C4-2B (cell line): ENCODE data around the gene BBC3.

ENCODE experiments used
- H3K27ac ChIP-seq: fragments of 450-650 bp; 2 replicates; pipeline ENCODE4 v1.5.1; 2017
- ZFX ChIP-seq: fragments of 450-650 bp; IDR thresholded peaks from 2 replicates; pipeline ENCODE4 v1.6.1; 2017
- TF ChIP-seq, protein P1 (sequence below): fragments of 450-650 bp; conservative IDR thresholded peaks from 2 replicates; pipeline ENCODE4 v1.5.1; 2017; ENCODE audit warnings: mild to moderate bottlenecking

Gene BBC3

DNA sequence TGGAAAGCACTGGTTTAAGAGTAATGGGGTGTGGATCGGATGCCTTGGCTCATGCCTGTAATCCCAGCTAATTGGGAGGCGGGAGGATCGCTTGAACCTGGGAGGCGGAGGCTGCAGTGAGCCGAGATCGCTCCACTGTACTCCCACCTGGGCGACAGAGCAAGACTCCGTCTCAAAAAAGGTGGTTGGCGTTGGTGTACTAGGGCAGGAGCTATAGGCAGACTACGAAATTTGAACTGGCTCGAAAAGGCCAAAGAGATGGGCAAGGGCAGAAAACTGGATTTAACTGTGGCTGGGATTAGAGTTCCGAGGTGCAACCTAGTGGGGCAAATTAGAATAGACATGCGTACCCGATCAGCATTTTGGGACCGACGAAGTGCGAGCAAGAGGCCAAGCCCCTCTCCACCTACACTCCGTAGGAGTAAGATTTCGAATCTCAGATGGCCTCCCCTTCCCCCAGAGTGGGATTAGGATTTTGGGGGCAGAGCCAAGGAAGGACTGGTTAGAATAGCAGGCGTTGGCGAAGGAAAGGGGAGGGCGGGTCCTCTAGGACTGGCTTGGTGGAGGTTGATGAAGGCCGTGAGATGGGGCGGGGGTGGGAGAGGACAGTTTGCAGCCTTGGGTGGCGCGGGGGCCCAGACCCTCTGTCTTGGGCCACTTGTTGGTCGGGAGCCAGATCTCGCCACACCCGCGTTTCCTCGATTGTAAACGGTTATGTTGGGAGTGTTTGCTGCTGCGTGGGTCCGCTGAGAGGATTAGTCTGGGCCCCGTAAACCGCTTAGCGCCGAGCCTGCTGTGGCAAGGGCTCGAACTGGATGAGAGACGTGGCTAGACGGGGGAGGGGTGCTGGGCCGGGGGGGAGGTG is 41.7 kb upstream of the BBC3 start:
- no peak for TF ChIP-seq ZFX
- TF ChIP-seq, protein P1, sequence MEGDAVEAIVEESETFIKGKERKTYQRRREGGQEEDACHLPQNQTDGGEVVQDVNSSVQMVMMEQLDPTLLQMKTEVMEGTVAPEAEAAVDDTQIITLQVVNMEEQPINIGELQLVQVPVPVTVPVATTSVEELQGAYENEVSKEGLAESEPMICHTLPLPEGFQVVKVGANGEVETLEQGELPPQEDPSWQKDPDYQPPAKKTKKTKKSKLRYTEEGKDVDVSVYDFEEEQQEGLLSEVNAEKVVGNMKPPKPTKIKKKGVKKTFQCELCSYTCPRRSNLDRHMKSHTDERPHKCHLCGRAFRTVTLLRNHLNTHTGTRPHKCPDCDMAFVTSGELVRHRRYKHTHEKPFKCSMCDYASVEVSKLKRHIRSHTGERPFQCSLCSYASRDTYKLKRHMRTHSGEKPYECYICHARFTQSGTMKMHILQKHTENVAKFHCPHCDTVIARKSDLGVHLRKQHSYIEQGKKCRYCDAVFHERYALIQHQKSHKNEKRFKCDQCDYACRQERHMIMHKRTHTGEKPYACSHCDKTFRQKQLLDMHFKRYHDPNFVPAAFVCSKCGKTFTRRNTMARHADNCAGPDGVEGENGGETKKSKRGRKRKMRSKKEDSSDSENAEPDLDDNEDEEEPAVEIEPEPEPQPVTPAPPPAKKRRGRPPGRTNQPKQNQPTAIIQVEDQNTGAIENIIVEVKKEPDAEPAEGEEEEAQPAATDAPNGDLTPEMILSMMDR: no peak
- H3K27ac ChIP-seq: peak overlapping the region; percentile 95

DNA sequence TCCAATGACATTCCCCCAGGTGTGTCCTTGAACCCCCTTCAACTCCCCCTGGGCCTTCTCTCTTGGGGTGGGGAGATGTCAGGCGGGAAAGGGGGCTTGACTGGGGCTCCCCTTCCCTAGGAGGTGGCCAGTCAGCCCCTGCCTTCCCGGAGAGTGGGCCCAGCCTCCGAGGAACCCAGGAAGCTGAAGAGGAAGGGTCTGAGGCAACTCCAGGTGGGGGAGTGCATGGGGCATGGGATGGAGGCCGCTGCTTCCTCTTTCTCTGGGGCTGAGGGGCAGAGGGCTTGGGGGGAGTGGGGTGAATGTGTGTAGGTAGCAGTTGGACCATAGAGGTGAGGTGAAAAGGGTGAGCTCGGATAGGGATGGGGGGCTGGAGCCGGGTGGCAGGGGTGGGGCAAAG is 41.0 kb upstream of the BBC3 start:
- no peak overlapping the region for H3K27ac ChIP-seq
- no peak for TF ChIP-seq ZFX
- TF ChIP-seq, protein P1: no peak

DNA sequence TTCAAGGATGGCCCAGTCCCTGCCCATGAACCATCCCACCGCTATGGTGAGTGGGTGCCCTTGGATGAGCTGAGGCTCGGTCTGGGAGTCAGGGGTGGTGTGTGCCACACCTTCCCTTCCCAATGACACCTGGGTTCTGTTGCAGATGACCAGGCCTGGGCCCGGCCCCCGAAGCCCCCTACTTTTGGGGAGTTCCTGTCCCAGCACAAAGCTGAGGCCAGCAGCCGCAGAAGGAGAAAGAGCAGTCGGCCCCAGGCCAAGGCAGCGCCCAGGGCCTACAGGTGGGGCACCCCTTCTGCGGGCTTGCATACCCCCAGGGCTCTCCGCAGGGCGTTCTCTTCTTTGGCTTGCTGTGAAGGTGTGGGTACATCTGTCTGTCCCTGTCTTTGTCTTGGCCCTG is 39.4 kb upstream of the BBC3 start:
- no peak for TF ChIP-seq ZFX
- TF ChIP-seq, protein P1: no peak
- no peak overlapping the region for H3K27ac ChIP-seq

DNA sequence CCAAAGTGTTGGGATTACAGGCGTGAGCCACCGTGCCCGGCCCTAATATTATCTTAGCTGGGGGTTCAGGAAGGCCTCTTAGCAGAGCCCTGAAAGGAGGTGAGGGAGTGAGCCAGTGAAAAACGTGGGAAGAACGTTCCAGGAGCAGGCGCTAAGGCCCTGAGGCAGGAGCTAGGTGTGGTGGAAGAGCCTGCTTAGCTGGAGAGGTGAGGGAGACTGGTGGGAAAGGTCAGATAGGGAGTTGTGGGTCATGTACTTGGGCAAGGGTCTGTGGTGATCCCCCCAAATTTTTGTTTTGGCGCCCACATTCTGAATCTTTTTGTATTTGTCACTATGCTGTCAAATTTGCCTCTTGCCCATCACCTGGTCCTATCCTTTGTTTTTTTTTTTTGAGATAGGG is 38.6 kb upstream of the BBC3 start:
- TF ChIP-seq, protein P1: no peak
- TF ChIP-seq ZFX: no peak
- no peak overlapping the region for H3K27ac ChIP-seq

DNA sequence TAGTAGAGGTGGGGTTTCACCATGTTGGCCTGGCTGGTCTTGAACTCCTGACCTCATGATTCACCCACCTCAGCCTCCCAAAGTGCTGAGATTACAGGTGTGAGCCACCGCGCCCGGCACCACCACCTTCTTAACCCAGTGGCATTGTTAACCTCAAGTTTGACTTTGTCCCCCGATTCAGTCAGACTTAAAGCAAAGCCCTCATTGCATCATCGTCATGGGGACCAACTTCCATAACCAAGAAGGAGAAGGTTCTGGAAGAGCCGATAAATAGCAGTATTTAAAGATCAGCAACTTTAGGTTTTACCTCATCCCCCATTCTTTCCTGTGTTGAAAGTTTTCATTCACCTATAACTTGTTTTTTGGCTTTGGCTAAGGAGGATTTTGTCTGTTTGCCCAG is 37.0 kb upstream of the BBC3 start:
- no peak for TF ChIP-seq ZFX
- TF ChIP-seq, protein P1: no peak

DNA sequence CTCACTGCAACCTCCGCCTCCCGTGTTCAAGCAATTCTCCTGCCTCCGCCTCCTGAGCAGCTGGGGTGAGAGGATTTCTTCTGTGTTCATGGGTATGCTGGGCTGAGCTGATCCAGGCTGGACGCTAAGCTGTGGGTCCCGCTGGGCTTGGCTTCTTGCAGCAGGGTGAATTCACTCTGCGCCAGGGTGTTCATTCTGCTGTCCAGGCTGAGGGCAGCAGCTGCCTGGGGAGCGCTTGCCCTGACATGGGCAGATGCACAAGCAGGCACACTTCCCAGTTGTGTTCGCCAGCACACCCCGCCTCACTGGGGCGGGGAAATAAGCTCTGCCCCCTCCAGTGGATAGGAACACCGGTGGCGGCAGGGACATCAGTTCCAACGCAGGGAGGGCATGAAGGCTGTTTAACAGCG is 36.4 kb upstream of the BBC3 start:
- no peak for TF ChIP-seq ZFX
- TF ChIP-seq, protein P1: no peak
- no peak overlapping the region for H3K27ac ChIP-seq

More for the DNA sequence above, 37.0 kb upstream of the BBC3 start:
- H3K27ac ChIP-seq: no peak overlapping the region

DNA sequence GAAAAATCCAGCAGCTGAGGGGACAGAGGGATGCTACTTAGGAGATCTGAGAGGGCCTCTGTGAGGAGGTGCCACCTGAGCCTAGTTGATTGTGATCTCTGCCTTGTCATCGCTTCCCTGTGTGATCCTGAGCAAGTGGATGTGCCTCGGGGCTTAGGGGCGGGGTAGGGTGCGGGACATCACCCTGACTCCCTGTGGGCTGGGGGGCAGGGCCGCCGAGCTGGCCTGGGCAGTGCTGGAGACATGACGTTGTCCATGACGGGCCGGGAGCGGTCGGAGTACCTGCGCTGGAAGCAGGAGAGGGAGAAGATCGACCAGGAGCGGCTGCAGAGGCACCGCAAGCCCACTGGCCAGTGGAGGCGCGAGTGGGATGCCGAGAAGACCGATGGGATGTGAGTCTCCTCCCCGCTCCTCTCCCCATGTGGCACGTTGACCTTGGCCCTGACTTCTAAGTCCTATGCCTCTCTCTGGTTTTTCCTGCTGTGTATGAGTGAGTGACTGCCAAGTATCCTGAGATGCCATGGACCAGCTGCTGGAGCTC is 35.5 kb upstream of the BBC3 start:
- TF ChIP-seq, protein P1: no peak
- TF ChIP-seq ZFX: no peak
- H3K27ac ChIP-seq: no peak overlapping the region
